OCI-LY3 (cell line): Measurements from ENCODE around the gene GSTCD.

ENCODE experiments used
- H2AFZ ChIP-seq: fragments of 200-600, 300-600 bp; shearing (Covaris generic); 2 replicates; pipeline ENCODE4 v1.6.0; 2014; ENCODE audit warnings: antibody characterized with exemption, low read depth, low read length
- H3K27ac ChIP-seq: fragments of 200-600, 300-600 bp; sonication (generic); 2 replicates; pipeline ENCODE4 v1.5.1; 2014; ENCODE audit warnings: mild to moderate bottlenecking, low read length, moderate library complexity, mixed read lengths
- H3K27me3 ChIP-seq: fragments of 200-600, 300-600 bp; sonication (generic); 2 replicates; pipeline ENCODE4 v1.6.1; 2014; ENCODE audit warnings: low read depth, low read length, mixed read lengths
- H3K36me3 ChIP-seq: fragments of 200-600, 300-600 bp; sonication (generic); replicated peaks from 2 replicates; pipeline ENCODE3; 2014; ENCODE audit warnings: low read depth, low read length, mixed read lengths
- H3K4me1 ChIP-seq: fragments of 300-600, 200-600 bp; sonication (generic); 2 replicates; pipeline ENCODE4 v1.6.1; 2014; ENCODE audit warnings: low read length, mixed read lengths
- H3K4me2 ChIP-seq: fragments of 200-600, 300-600 bp; sonication (generic); 2 replicates; pipeline ENCODE4 v1.6.1; 2014; ENCODE audit warnings: low read length, mixed read lengths
- H3K4me3 ChIP-seq: fragments of 300-600, 200-600 bp; sonication (generic); 2 replicates; pipeline ENCODE4 v1.5.1; 2014; ENCODE audit warnings: antibody characterized with exemption, mild to moderate bottlenecking, low read length, moderate library complexity
- H3K79me2 ChIP-seq: fragments of 300-600, 200-600 bp; shearing (Covaris generic); 2 replicates; pipeline ENCODE4 v1.6.1; 2014; ENCODE audit warnings: mild to moderate bottlenecking, low read length, mixed read lengths
- H3K9ac ChIP-seq: fragments of 300-600, 200-600 bp; shearing (Covaris generic); 2 replicates; pipeline ENCODE4 v1.6.0; 2014; ENCODE audit warnings: mild to moderate bottlenecking, low read length, moderate library complexity
- H3K9me3 ChIP-seq: fragments of 200-600, 300-600 bp; shearing (Covaris generic); 2 replicates; pipeline ENCODE4 v1.6.1; 2014; ENCODE audit warnings: low read length, mixed read lengths; ENCODE audit not compliant: insufficient read depth
- H4K20me1 ChIP-seq: fragments of 200-600, 300-600 bp; sonication (generic); 2 replicates; pipeline ENCODE4 v1.6.1; 2016; ENCODE audit warnings: low read length, mixed read lengths; ENCODE audit not compliant: insufficient read depth
- EZH2phosphoT487 ChIP-seq: fragments of 200-600 bp; shearing (Covaris generic); IDR thresholded peaks from 2 replicates; pipeline ENCODE4 v1.6.1; 2018; ENCODE audit warnings: antibody characterized with exemption, mixed run types, low read depth
- TF ChIP-seq, protein P1 (sequence below): fragments of 200-600, 300-600 bp; sonication (generic); IDR thresholded peaks from 2 replicates; pipeline ENCODE4 v1.5.1; 2014; ENCODE audit warnings: antibody characterized with exemption, low read length, low read depth

Gene GSTCD, protein sequence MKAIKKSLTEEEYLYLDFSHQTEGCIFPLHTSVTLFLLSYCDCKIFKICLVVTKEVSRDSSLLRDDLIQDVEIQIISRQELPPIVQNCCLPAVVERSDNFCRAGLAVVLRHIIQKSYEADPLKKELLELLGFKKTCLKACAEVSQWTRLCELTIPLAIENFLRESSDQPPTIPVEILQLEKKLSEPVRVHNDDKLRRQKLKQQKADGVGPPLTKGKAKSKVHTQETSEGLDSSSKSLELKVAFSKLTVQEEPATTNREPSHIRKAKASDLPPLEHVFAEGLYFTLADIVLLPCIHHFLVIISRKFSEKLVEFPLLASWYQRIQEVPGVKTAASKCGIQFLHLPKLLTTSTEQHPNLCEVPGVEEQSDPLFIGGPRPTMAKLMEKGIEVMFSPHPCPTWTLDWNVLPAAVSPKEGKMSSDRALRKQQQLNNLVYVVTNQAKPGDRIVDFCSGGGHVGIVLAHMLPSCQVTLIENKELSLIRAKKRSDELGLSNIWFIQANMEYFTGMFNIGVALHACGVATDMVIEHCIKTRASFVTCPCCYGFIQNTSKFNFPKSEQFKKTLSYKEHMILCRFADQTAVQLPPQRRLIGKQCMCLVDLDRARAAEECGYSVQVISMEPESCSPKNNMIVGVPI

GRCh38 chr4:105708181-105709080, at the start of gene GSTCD, which contains the start of gene INTS12:
GSTCD (plus strand) TSS chr4:105708784; CDS start chr4:105717614, 8,830 bp downstream.
INTS12 (minus strand) TSS chr4:105708689; CDS start chr4:105700005, 8,684 bp downstream.
- TF ChIP-seq, protein P1, sequence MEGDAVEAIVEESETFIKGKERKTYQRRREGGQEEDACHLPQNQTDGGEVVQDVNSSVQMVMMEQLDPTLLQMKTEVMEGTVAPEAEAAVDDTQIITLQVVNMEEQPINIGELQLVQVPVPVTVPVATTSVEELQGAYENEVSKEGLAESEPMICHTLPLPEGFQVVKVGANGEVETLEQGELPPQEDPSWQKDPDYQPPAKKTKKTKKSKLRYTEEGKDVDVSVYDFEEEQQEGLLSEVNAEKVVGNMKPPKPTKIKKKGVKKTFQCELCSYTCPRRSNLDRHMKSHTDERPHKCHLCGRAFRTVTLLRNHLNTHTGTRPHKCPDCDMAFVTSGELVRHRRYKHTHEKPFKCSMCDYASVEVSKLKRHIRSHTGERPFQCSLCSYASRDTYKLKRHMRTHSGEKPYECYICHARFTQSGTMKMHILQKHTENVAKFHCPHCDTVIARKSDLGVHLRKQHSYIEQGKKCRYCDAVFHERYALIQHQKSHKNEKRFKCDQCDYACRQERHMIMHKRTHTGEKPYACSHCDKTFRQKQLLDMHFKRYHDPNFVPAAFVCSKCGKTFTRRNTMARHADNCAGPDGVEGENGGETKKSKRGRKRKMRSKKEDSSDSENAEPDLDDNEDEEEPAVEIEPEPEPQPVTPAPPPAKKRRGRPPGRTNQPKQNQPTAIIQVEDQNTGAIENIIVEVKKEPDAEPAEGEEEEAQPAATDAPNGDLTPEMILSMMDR = no peak
- TF ChIP-seq EZH2phosphoT487 = no peak
- Histone ChIP-seq H2AFZ (peak within 1 kb of the TSS; percentile 90; the same call in 1 of the 2 replicates), H3K27ac (peak within 1 kb of the TSS; percentile 43), H3K4me2 (peak within 1 kb of the TSS; percentile 90), H3K9me3 (no peaks in the 10 kb centered on the region), H3K9ac (peak within 1 kb of the TSS; percentile 89), H4K20me1 (no peaks in the 10 kb centered on the region), H3K79me2 (peaks cover 90% of the 10 kb centered on the region), H3K4me3 (peak within 1 kb of the TSS; percentile 96), H3K27me3 (no peaks in the 10 kb centered on the region), H3K4me1 (peaks cover 36% of the 10 kb centered on the region), H3K36me3 (peaks cover 4% of the 10 kb centered on the region)

GRCh38 chr4:105659190-105659589, 49.4 kb upstream of the GSTCD start:
- Histone ChIP-seq H3K27ac (no peak overlapping the region), H3K79me2 (no peaks in the 10 kb centered on the region), H3K9ac (no peak overlapping the region), H3K36me3 (no peaks in the 10 kb centered on the region), H3K9me3 (no peaks in the 10 kb centered on the region), H3K4me3 (no peak overlapping the region), H3K27me3 (no peaks in the 10 kb centered on the region), H3K4me2 (no peak overlapping the region), H2AFZ (no peak overlapping the region; the same call in 1 of the 2 replicates), H3K4me1 (peaks cover 17% of the 10 kb centered on the region), H4K20me1 (no peaks in the 10 kb centered on the region)
- TF ChIP-seq, protein P1 = no peak
- TF ChIP-seq EZH2phosphoT487 = no peak

DNA sequence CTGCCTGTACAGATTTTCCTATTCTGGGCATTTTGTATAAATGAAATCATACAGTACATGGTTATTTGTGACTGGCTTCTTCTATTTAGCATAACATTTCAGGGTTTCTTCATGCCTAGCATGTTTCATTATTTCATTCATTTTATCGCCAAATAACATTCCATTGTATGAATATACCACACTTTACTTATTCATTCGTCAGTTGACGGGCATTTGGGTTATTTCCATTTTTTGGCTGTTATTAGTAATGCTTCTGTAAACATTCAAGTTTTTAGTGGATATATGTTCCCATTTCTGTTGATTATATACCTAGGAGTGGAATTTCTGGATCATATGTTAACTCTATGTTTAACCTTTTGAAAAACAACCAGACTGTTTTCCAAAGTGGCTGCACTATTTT, 47.6 kb upstream of the GSTCD start:
- Histone ChIP-seq H3K79me2 (no peaks in the 10 kb centered on the region), H4K20me1 (no peaks in the 10 kb centered on the region), H3K4me2 (no peak overlapping the region), H3K4me1 (peaks cover 17% of the 10 kb centered on the region), H3K27ac (no peak overlapping the region), H3K9me3 (no peaks in the 10 kb centered on the region), H3K9ac (no peak overlapping the region), H3K36me3 (no peaks in the 10 kb centered on the region), H3K4me3 (no peak overlapping the region), H2AFZ (no peak overlapping the region), H3K27me3 (no peaks in the 10 kb centered on the region)
- no peak for TF ChIP-seq EZH2phosphoT487
- TF ChIP-seq, protein P1 = no peak
